ENCODE measurements around the gene TMEFF1.

TMEFF1 gene

DNA sequence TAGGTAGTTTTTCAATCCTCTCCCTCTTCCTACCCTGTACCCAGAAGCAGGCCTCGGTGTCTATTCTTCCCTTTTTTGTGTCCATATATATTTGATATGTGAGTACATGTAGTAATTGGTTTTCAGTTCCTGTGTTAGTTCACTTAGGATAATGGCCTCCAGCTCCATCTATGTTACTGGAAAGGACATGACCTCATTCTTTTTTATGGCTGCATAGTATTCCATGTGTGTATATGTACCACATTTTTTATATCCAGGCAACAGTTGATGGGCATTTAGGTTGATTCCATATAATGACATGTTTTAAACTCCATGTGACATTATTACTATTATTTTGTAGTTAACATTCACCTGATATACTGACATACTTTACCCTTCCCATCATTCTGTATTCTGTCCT is 154.0 kb downstream of the TMEFF1 start:
- no peak for DNase-seq

Data from midbrain (tissue), 1 donor.